Trophoblast cell (in vitro differentiated cells and primary cell): ENCODE results near the gene TOM1L2.

ENCODE experiments used
- DNase-seq, 2 donors: peaks; one replicate each; pipeline ENCODE4 v3.0.0-alpha.2; 2016
- H2AFZ ChIP-seq: 2 replicates; pipeline ENCODE4 v1.6.1; 2013; ENCODE audit warnings: low read length, moderate library complexity, mild to moderate bottlenecking; ENCODE audit not compliant: insufficient read depth, poor library complexity
- H2AK5ac ChIP-seq: 2 replicates; pipeline ENCODE4 v1.6.1; 2013; ENCODE audit warnings: mild to moderate bottlenecking, low read length
- H2BK120ac ChIP-seq: 2 replicates; pipeline ENCODE4 v1.6.1; 2013; ENCODE audit warnings: low read length, mild to moderate bottlenecking, moderate library complexity; ENCODE audit not compliant: insufficient read depth, poor library complexity
- H2BK12ac ChIP-seq: 2 replicates; pipeline ENCODE4 v1.6.1; 2013; ENCODE audit warnings: mild to moderate bottlenecking, low read length, moderate library complexity
- H2BK5ac ChIP-seq: 2 replicates; pipeline ENCODE4 v1.6.1; 2013; ENCODE audit warnings: low read length, low read depth, moderate library complexity, mild to moderate bottlenecking; ENCODE audit not compliant: poor library complexity
- H3K14ac ChIP-seq: 2 replicates; pipeline ENCODE4 v1.6.1; 2013; ENCODE audit warnings: mild to moderate bottlenecking, low read length
- H3K18ac ChIP-seq: 2 replicates; pipeline ENCODE4 v1.6.1; 2013; ENCODE audit warnings: mild to moderate bottlenecking, low read length
- H3K23ac ChIP-seq: 2 replicates; pipeline ENCODE4 v1.6.1; 2013; ENCODE audit warnings: low read length
- H3K27ac ChIP-seq: 2 replicates; pipeline ENCODE4 v1.5.1; 2013; ENCODE audit warnings: low read depth, mild to moderate bottlenecking, inconsistent platforms, low read length, moderate library complexity
- H3K27me3 ChIP-seq: 2 replicates; pipeline ENCODE4 v1.6.1; 2013; ENCODE audit warnings: inconsistent platforms, mild to moderate bottlenecking, low read length, moderate library complexity; ENCODE audit not compliant: insufficient read depth
- H3K36me3 ChIP-seq, 2 experiments: 1 replicate in 1 of 2; 2 replicates in 1 of 2; pipeline ENCODE4 v1.6.1; 2013; ENCODE audit warnings: low read length in 2 of 2, mild to moderate bottlenecking in 2 of 2, moderate library complexity in 1 of 2; ENCODE audit not compliant: insufficient read depth in 2 of 2, control insufficient read depth in 1 of 2
- H3K4ac ChIP-seq: 2 replicates; pipeline ENCODE4 v1.6.1; 2013; ENCODE audit warnings: low read depth, mild to moderate bottlenecking, low read length, moderate library complexity
- H3K4me1 ChIP-seq, 2 experiments: 1 replicate in 1 of 2; 2 replicates in 1 of 2; pipeline ENCODE4 v1.6.1; 2013; ENCODE audit warnings: low read length in 2 of 2, mild to moderate bottlenecking in 2 of 2, moderate library complexity in 1 of 2; ENCODE audit not compliant: insufficient read depth in 2 of 2, control insufficient read depth in 1 of 2
- H3K4me2 ChIP-seq: 2 replicates; pipeline ENCODE4 v1.6.1; 2013; ENCODE audit warnings: inconsistent platforms, mild to moderate bottlenecking, low read length, moderate library complexity
- H3K4me3 ChIP-seq: 2 replicates; pipeline ENCODE4 v1.5.1; 2013; ENCODE audit warnings: mild to moderate bottlenecking, low read depth, low read length, inconsistent platforms
- H3K79me1 ChIP-seq: one replicate; pipeline ENCODE4 v1.6.1; 2013; ENCODE audit warnings: low read length
- H3K79me2 ChIP-seq: 2 replicates; pipeline ENCODE4 v1.6.1; 2013; ENCODE audit warnings: low read length, mild to moderate bottlenecking; ENCODE audit not compliant: control insufficient read depth, insufficient read depth, poor library complexity
- H3K9ac ChIP-seq: 2 replicates; pipeline ENCODE4 v1.6.1; 2013; ENCODE audit warnings: mild to moderate bottlenecking, low read length
- H3K9me3 ChIP-seq: 2 replicates; pipeline ENCODE4 v1.6.1; 2013; ENCODE audit warnings: low read depth, mild to moderate bottlenecking, control low read depth, inconsistent platforms, low read length; ENCODE audit not compliant: insufficient read depth
- H4K12ac ChIP-seq: 2 replicates; pipeline ENCODE4 v1.6.1; 2013; ENCODE audit warnings: low read depth, mild to moderate bottlenecking, low read length, moderate library complexity
- H4K8ac ChIP-seq: 2 replicates; pipeline ENCODE4 v1.6.1; 2013; ENCODE audit warnings: low read depth, mild to moderate bottlenecking, low read length, moderate library complexity
- H4K91ac ChIP-seq: one replicate; pipeline ENCODE4 v1.6.1; 2013; ENCODE audit warnings: low read depth, mild to moderate bottlenecking, low read length, moderate library complexity
- WGBS: extraction: QIAGEN DNeasy Blood & Tissue Kit; methylation state at CpG from one replicate; pipeline ENCODE4 v1.1.7; 2013; ENCODE audit warnings: missing lambda C conversion rate; ENCODE audit not compliant: insufficient read length, insufficient coverage; ENCODE audit errors: extremely low coverage; 5-methylcytosine and 5-hydroxymethylcytosine counted together

TOM1L2 gene

DNA sequence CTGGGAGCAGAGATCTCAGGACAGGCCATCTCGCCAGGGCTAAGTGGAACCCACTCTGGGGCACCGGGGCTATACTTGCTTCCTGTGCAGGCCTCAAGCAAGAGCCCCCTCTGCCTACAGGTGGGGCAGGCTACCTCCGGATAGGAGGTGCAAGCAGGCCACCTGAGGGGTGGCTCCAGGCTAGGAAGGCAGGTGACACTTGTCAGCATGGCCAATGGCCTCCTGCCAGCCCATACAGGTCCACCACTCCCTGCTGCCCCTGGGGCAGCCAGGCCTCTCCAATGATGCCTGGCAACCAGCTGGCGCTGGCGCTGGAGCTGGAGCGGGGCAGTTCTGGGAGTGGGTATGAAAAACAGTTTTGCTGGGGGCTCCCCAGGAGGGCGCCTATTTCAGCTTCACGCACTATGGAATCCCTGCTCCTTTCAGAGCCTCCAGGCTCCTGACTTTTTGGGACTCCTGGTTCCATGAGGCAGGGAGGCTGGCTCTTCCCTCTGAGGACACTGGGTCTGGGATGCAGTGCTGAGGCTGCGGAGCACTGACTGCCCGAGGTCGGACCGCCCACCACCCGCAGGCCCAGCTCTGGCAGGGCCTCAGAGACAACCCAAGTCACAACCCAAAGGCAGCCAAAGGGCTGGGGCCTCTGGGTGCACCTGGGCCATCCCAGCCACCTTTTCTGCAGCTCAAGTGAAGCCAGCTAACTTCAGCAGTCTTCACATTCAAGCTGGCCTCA lies 127.0 kb downstream of the TOM1L2 start:
- Histone ChIP-seq H3K14ac (no peak overlapping the region), H3K27ac (no peak overlapping the region), H3K27me3 (no peaks in the 10 kb centered on the region), H2BK120ac (no peak overlapping the region), H2AK5ac (no peak overlapping the region), H4K91ac (no peak overlapping the region), H4K12ac (no peak overlapping the region), H2BK5ac (no peak overlapping the region), H3K4ac (no peak overlapping the region), H3K4me2 (no peak overlapping the region), H2BK12ac (no peak overlapping the region), H2AFZ (no peak overlapping the region), H4K8ac (no peak overlapping the region), H3K23ac (no peak overlapping the region), H3K9ac (no peak overlapping the region), H3K18ac (no peak overlapping the region), H3K4me3 (no peak overlapping the region), H3K36me3 (peaks cover 17 to 18% of the 10 kb centered on the region in 2 experiments), H3K4me1 (peaks cover 17 to 23% of the 10 kb centered on the region in 2 experiments), H3K9me3 (no peaks in the 10 kb centered on the region), H3K79me2 (peaks cover 5% of the 10 kb centered on the region), H3K79me1 (peaks cover 19% of the 10 kb centered on the region)
- WGBS: no CpG with 5 or more reads among the region's 13 CpGs
- no peak for DNase-seq

DNA sequence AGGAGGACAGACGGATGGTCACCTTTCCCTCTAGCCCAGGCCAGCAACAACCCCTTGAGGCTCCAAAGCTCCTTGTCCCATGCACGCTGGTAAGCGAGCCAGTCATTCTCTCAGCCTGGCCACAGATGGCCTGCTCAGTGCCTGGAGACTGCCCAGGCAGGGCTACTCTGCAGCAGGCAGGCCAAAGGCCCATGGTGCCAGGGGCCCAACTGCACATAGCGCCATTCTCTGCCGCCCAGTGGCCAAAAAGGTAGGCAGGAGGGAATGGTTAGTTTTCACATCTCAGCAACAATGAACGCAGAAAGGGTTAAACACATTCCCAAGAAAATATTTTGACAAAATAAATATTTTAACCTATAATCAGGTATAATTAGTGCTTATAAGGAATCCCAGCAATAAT lies 127.7 kb downstream of the TOM1L2 start:
- Histone ChIP-seq H4K91ac (no peak overlapping the region), H2AFZ (no peak overlapping the region)
- WGBS: no CpG with 5 or more reads among the region's 6 CpGs

DNA sequence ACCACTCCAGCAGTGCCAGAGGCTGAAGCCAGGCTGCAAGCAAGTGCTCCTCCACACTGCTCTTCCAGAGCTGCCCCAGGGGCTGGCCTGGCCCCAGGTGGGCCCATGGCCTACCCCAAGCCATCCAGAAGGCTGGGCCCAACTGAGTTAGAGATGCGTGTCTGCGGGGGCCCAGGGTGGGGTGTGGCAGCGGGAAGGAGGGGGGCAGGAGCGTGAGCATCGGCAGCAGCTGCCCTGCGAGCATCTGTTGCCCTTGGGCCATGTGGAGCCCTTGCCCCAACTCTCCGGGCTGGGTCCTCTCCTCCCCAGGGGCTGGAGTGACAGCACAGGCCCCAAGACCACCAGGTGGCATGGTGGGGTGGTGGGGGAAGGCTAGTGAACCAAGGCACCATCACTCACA lies 128.1 kb downstream of the TOM1L2 start:
- Histone ChIP-seq H3K9me3 (no peaks in the 10 kb centered on the region), H2AFZ (no peak overlapping the region), H4K8ac (no peak overlapping the region), H2BK12ac (no peak overlapping the region), H4K12ac (no peak overlapping the region), H3K4me1 (peaks cover 25 to 27% of the 10 kb centered on the region in 2 experiments), H3K14ac (no peak overlapping the region), H3K79me1 (peaks cover 28% of the 10 kb centered on the region), H4K91ac (no peak overlapping the region), H2BK120ac (no peak overlapping the region), H3K4ac (no peak overlapping the region), H3K36me3 (peaks cover 15 to 17% of the 10 kb centered on the region in 2 experiments), H3K18ac (no peak overlapping the region), H3K27ac (no peak overlapping the region), H3K23ac (no peak overlapping the region), H2AK5ac (no peak overlapping the region), H3K4me2 (no peak overlapping the region), H3K4me3 (peak overlapping the region; percentile 42), H3K9ac (no peak overlapping the region), H3K27me3 (no peaks in the 10 kb centered on the region), H2BK5ac (no peak overlapping the region), H3K79me2 (peaks cover 6% of the 10 kb centered on the region)
- no CpG with 5 or more reads among the region's 7 CpGs for WGBS
- DNase-seq: no peak

More for the DNA sequence above, 127.7 kb downstream of the TOM1L2 start:
- Histone ChIP-seq H4K8ac (no peak overlapping the region), H3K4me1 (peaks cover 21 to 27% of the 10 kb centered on the region in 2 experiments), H3K4me2 (no peak overlapping the region), H3K27me3 (no peaks in the 10 kb centered on the region), H3K79me1 (peaks cover 25% of the 10 kb centered on the region), H2BK120ac (no peak overlapping the region), H2BK12ac (no peak overlapping the region), H3K36me3 (peaks cover 16 to 17% of the 10 kb centered on the region in 2 experiments), H3K14ac (no peak overlapping the region), H3K79me2 (peaks cover 6% of the 10 kb centered on the region), H2AK5ac (no peak overlapping the region), H3K23ac (no peak overlapping the region), H2BK5ac (no peak overlapping the region), H3K9me3 (no peaks in the 10 kb centered on the region), H3K4ac (no peak overlapping the region), H3K18ac (no peak overlapping the region), H3K9ac (no peak overlapping the region), H4K12ac (no peak overlapping the region), H3K27ac (no peak overlapping the region), H3K4me3 (no peak overlapping the region)
- DNase-seq: no peak

DNA sequence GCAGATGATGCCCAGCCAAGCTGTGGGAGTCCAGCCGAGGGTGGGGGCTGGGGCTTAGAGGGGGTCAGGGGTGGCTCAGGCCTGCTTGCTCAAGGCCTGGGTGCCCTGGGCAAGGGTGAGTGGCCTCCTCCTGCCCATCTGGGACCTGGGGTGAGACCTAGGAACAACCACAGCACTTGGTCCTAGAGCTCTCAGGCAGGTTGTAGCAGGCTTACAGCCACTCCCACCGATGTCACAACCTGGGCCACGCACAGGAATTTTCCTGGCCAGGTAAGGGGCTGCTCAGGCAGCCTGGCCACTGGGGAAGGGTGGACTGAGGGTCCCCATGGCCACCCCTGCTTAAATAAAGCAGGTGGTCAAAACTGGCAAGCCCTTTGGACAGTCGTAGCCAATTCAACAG lies 129.1 kb downstream of the TOM1L2 start:
- no peaks in the 10 kb centered on the region for H3K9me3 ChIP-seq
- H3K36me3 ChIP-seq: peaks cover 13 to 15% of the 10 kb centered on the region in 2 experiments
- H3K27ac ChIP-seq: no peak overlapping the region
- no peak overlapping the region for H2BK12ac ChIP-seq
- H3K23ac ChIP-seq: no peak overlapping the region
- no peak overlapping the region for H3K4ac ChIP-seq
- no peak overlapping the region for H3K18ac ChIP-seq
- H4K8ac ChIP-seq: no peak overlapping the region
- no peak for DNase-seq
- H4K91ac ChIP-seq: no peak overlapping the region
- no CpG with 5 or more reads among the region's 4 CpGs for WGBS
- no peak overlapping the region for H3K14ac ChIP-seq
- H2BK120ac ChIP-seq: no peak overlapping the region
- no peak overlapping the region for H3K9ac ChIP-seq
- no peak overlapping the region for H4K12ac ChIP-seq
- no peak overlapping the region for H2AK5ac ChIP-seq
- peaks cover 6% of the 10 kb centered on the region for H3K79me2 ChIP-seq
- H2AFZ ChIP-seq: no peak overlapping the region
- peaks cover 32% of the 10 kb centered on the region for H3K79me1 ChIP-seq
- H3K4me3 ChIP-seq: no peak overlapping the region
- no peak overlapping the region for H3K4me2 ChIP-seq
- H2BK5ac ChIP-seq: no peak overlapping the region
- peaks cover 29 to 34% of the 10 kb centered on the region in 2 experiments for H3K4me1 ChIP-seq
- H3K27me3 ChIP-seq: no peaks in the 10 kb centered on the region
